SK-MEL-5 (cell line): ENCODE data around the gene IP6K2. TPM values are rescaled to one million over a fixed set of nuclear protein-coding genes. Genes with fewer than 3 reads are reported as not detected.
"Not testable (repeated sequence)": the region's sequence is repeated elsewhere in the genome, so short reads cannot be mapped to it uniquely, and the experiment has no call there.

ENCODE experiments used
- DNase-seq: peaks from one replicate; pipeline ENCODE4 v3.0.0-alpha.2; 2016; ENCODE audit warnings: low read depth, low spot score
- in situ Hi-C: cut with HindIII; loops from 2 replicates; pipeline ENCODE4 v1.10.0; 2016; ENCODE audit warnings: low sequenced_read_pairs, high pct_unique_total_duplicates, low pct_unique_long_range_greater_than_20kb
- total RNA-seq: library from RNA; depleted of rRNA; stranded (reverse); fragments of >200 nt; shearing (Covaris generic); gene quantifications from 2 replicates; pipeline ENCODE4 v1.2.3, GENCODE V29; 2014

IP6K2 gene
- total RNA-seq, 1 experiment from 2014 or later: 55.7 TPM

DNA sequence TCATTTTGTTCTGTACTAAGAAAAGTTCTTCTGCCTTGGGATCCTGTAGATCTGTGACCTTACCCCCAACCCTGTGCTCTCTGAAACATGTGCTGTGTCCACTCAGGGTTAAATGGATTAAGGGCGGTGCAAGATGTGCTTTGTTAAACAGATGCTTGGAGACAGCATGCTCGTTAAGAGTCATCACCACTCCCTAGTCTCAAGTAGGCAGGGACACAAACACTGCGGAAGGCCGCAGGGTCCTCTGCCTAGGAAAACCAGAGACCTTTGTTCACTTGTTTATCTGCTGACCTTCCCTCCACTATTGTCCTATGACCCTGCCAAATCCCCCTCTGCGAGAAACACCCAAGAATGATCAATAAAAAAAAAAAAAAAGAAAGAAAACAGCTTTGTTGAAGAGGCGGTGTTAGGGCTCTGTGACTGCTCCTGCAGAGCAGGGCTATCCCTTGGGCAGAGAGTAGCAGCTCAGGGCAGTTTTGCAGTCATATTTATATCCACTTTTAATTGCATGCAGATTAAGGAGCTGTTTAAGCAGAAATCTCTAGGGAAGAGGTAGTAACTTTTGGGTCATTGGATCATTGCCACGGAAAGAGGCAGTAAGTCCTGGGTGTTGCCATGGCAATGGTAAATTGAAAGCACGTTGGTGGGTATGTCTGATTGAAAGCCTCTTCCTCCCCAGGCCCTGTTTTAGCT lies 18.2 kb upstream of the IP6K2 start:
- DNase-seq: not testable (repeated sequence)

DNA sequence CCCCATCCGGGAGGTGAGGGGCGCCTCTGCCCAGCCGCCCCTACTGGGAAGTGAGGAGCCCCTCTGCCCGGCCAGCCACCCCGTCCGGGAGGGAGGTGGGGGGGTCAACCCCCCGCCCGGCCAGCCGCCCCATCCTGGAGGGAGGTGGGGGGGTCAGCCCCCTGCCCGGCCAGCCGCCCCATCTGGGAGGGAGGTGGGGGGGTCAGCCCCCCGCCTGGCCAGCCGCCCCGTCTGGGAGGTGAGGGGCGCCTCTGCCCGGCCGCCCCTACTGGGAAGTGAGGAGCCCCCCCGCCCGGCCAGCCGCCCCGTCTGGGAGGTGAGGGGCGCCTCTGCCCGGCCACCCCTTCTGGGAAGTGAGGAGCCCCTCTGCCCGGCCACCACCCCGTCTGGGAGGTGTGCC lies 17.5 kb upstream of the IP6K2 start:
- in situ Hi-C loops, DNase-seq: not testable (repeated sequence)

More for the DNA sequence above, 18.2 kb upstream of the IP6K2 start:
- in situ Hi-C loops: not testable (repeated sequence)

- DNase-seq, in situ Hi-C loops: not testable (repeated sequence)
Measured at GRCh38 chr3:48733752-48734518, 16.9 kb upstream of the IP6K2 start.

GRCh38 chr3:48727511-48727910 lies 10.5 kb upstream of the IP6K2 start:
- in situ Hi-C loops: no loop called here
- no peak for DNase-seq

GRCh38 chr3:48725185-48725855 lies 8.3 kb upstream of the IP6K2 start:
- DNase-seq, in situ Hi-C loops: not testable (repeated sequence)

- DNase-seq: no peak
- in situ Hi-C loops: no loop called here
Measured at GRCh38 chr3:48723725-48724124, 6.7 kb upstream of the IP6K2 start.

DNA sequence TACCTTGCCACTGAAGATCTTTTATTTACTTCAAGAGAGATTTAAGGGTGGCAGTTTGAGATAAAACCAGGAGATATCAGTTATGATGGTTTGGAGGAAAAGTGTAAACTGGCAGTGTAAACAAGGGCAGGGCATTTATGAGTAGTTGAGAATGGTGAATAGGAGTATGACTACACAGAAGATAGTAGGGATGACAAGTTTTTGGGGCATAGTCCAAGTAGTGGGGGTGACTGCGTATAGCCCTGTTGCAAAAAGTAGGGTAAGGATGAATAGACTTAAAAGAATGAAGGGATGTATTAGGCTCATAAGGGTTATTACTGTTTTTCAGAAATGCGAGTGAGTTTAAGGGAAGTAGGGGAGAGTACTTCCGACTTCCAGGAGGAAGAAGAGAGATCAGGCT lies 6.3 kb upstream of the IP6K2 start:
- in situ Hi-C loops, DNase-seq: not testable (repeated sequence)

DNA sequence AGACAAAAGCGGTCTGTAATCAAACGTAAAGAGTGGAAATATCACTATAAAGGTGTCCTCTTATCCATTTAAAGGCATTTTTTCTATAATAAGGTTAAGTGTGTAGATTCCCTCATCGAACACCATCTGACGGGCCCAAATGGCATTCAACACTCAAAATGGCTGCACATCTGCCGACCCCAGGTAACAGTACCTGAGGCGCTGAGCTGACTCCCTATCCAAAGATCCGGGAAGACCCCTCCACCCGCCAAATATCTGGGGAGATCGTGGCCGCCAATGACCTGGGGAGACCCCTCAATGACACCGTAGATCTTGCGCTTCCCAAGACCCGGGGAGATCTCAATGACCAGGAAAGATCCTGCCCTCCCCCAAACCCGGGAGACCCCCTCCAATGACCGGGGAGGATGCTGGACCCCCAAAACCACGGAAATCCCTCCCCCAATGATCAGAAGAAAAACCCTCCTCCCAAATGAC lies 476 bp downstream of the IP6K2 start:
- in situ Hi-C loops: no loop called here
- peak; percentile 11 for DNase-seq

- in situ Hi-C loops: no loop called here
- DNase-seq: no peak
Measured at GRCh38 chr3:48715174-48715800, 1.7 kb downstream of the IP6K2 start.

DNA sequence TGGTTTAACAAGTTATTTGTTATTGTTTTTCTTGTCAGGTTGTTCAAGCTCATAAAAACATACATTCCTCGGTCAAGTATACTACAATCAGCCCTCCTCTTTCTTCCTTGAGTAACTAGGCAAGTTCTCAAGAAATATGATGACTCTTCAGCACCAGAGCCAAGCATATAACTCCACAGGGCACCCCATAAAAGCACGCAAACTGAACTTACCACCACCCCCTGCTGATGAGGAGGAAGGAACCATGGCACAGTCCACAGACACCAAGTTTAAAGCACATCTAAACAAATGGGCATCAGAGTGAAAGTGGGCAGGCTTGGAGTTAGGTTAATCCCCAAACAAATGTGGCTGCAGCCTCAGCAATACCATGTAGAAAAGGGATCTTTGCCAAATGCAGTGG lies 5.3 kb downstream of the IP6K2 start:
- no peak for DNase-seq
- in situ Hi-C loops: no loop called here

- in situ Hi-C loops: no loop called here
- DNase-seq: no peak
Measured at GRCh38 chr3:48709051-48709461, 8.0 kb downstream of the IP6K2 start.

GRCh38 chr3:48708481-48708889 lies 8.5 kb downstream of the IP6K2 start:
- DNase-seq: no peak
- in situ Hi-C loops: no loop called here

DNA sequence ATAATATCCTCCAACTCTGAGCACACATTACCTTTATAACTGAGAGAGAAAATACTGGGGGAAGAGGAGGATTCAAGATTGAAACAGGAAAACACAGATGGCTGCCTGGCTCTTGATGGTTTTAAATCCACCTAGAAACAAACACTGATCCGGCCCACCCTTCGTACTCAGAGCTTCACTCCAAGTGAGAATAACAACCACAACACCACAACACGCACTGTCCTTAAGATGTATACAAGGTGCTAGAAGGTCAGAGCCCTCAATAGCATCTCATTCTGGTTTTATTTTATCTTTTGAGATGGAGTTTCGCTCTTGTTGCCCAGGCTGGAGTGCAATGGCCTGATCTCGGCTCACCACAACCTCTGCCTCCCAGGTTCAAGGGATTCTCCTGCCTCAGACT lies 9.9 kb downstream of the IP6K2 start:
- DNase-seq: no peak

DNA sequence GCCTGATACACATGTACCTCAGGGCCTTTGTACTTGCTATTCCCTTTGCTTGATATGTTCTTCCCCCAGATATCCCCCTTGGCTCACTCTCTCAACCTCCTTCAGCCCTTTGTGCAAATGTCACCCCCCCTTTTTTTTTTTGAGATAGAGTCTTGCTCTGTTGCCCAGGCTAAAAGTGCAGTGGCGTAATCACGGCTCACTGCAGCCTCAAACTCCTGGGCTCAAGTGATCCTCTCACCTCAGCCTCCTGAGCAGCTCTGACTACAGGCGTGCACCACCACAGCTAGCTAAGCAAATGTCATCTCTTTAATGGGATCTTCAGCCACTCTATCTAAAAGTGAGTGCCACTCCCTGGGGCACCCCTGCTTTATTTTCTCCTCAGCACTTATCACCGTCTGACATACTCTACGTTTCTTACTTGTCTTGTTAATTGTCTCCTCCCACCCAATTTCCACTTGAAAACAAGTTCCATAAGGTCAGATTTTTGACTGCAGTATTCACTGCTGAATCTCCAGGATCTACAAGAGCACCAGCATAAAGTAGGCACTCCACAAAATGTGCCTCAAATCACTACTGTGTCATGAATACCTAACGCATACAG lies 14.6 kb downstream of the IP6K2 start:
- no peak for DNase-seq
- in situ Hi-C loops: no loop called here

More for the DNA sequence above, 9.9 kb downstream of the IP6K2 start:
- in situ Hi-C loops: no loop called here

GRCh38 chr3:48700731-48701405 lies 16.2 kb downstream of the IP6K2 start:
- in situ Hi-C loops: no loop called here
- DNase-seq: no peak

GRCh38 chr3:48698891-48699290 lies 18.1 kb downstream of the IP6K2 start:
- no peak for DNase-seq
- in situ Hi-C loops: no loop called here

DNA sequence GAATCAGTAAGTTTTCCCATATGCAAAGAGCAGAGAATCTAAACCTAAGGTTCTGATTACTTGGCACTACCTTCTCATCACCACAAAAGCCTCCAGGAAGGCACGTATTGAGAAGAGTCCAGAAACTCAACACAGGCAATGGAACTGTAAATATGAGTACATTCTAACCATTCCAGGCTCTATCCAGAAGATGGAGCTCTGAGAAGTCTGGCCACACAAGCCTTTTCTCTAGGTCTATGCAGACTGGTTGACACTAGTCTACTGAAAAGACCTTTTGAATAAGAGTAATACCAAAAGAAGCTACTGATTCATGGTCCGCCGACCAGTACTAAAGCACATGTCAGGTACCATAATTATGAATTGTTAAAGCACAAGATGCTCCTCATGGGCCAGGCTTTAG lies 19.1 kb downstream of the IP6K2 start:
- peak; percentile 59 for DNase-seq
- in situ Hi-C loops: no loop called here
